Measurements from ENCODE around the gene ASIC1. TPM values are rescaled to one million over a fixed set of nuclear protein-coding genes. Genes with fewer than 3 reads are reported as not detected.

Gene ASIC1
- polyA plus RNA-seq, 3 donors: not detected

DNA sequence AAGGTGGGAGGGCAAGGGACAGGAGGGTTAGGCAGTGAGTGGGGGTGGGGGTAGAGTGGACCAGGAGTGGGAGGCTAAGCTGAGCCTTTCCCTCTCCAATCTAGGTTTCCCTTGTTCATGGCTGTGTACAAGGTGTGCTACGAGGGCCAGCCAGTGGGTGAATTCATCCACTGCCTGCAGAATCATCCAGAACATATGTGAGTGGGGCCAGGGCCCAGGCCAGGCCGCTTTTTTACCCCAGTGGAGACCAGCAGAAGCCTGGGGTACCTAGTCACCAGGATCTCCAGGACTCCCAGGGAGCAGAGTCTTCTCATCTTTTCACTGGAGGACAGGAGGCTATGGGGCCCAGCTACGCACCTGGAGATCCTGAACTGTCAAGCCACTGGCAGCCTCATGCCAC, 51.9 kb downstream of the ASIC1 start:
- WGBS (ENCODE audit: insufficient coverage): 100% methylated on average over 1 of the region's 3 CpGs
- Mint-ChIP-seq H3K4me1 (peaks cover 22% of the 10 kb centered on the region), H3K27ac (no peak overlapping the region), H3K36me3 (peaks cover under 1 to 2% of the 10 kb centered on the region in 2 donors), H3K4me3 (no peak overlapping the region), H3K9me3 (no peaks in the 10 kb centered on the region), H3K27me3 (ENCODE audit: low read depth in 3 of 3) (peaks cover 2 to 7% (median 5%) of the 10 kb centered on the region in 3 donors)
- no peak for DNase-seq
- no peak overlapping the region for H3K9ac ChIP-seq (ENCODE audit: insufficient read depth, low read length, poor library complexity, severe bottlenecking)
- H3K36me3 ChIP-seq (replicated peaks in 1 of 2; ENCODE audit: control insufficient read depth in 1 of 2, insufficient read depth in 2 of 2, low read length in 2 of 2): no peaks in the 10 kb centered on the region
- H3K4me1 ChIP-seq (ENCODE audit: control insufficient read depth in 1 of 2, insufficient read depth in 2 of 2, low read length in 2 of 2): peaks cover 16 to 23% of the 10 kb centered on the region in 2 donors
- no peaks in the 10 kb centered on the region for H3K27me3 ChIP-seq (ENCODE audit: control insufficient read depth in 2 of 2, insufficient read depth in 2 of 2, low read length in 2 of 2)
- intact Hi-C loops (cut with micrococcal nuclease): no loop called here
- H3K79me2 ChIP-seq (ENCODE audit: insufficient read depth, low read length): peaks cover 18% of the 10 kb centered on the region
- H4K20me1 ChIP-seq (ENCODE audit: insufficient read depth, low read length): peaks cover 5% of the 10 kb centered on the region
- TF ChIP-seq, protein P1, sequence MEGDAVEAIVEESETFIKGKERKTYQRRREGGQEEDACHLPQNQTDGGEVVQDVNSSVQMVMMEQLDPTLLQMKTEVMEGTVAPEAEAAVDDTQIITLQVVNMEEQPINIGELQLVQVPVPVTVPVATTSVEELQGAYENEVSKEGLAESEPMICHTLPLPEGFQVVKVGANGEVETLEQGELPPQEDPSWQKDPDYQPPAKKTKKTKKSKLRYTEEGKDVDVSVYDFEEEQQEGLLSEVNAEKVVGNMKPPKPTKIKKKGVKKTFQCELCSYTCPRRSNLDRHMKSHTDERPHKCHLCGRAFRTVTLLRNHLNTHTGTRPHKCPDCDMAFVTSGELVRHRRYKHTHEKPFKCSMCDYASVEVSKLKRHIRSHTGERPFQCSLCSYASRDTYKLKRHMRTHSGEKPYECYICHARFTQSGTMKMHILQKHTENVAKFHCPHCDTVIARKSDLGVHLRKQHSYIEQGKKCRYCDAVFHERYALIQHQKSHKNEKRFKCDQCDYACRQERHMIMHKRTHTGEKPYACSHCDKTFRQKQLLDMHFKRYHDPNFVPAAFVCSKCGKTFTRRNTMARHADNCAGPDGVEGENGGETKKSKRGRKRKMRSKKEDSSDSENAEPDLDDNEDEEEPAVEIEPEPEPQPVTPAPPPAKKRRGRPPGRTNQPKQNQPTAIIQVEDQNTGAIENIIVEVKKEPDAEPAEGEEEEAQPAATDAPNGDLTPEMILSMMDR (IDR thresholded peaks at IDR 0.05): no peak
- H2AFZ ChIP-seq (ENCODE audit: insufficient read depth, low read depth, low read length, poor library complexity, severe bottlenecking): peak overlapping the region; percentile 75
- H3K9me3 ChIP-seq (replicated peaks in 1 of 2; ENCODE audit: control insufficient read depth in 1 of 2, insufficient read depth in 1 of 2, low read length in 2 of 2): no peaks in the 10 kb centered on the region
- no peak overlapping the region for H3K4me3 ChIP-seq (replicated peaks in 1 of 3; ENCODE audit: low read depth in 2 of 3, low read length in 3 of 3)
- H3K27ac ChIP-seq (ENCODE audit: low read depth in 1 of 2, low read length in 2 of 2): no peak overlapping the region
- no peak overlapping the region for H3K4me2 ChIP-seq (replicated peaks; ENCODE audit: extremely low read depth, low read length, poor library complexity, severe bottlenecking)

DNA sequence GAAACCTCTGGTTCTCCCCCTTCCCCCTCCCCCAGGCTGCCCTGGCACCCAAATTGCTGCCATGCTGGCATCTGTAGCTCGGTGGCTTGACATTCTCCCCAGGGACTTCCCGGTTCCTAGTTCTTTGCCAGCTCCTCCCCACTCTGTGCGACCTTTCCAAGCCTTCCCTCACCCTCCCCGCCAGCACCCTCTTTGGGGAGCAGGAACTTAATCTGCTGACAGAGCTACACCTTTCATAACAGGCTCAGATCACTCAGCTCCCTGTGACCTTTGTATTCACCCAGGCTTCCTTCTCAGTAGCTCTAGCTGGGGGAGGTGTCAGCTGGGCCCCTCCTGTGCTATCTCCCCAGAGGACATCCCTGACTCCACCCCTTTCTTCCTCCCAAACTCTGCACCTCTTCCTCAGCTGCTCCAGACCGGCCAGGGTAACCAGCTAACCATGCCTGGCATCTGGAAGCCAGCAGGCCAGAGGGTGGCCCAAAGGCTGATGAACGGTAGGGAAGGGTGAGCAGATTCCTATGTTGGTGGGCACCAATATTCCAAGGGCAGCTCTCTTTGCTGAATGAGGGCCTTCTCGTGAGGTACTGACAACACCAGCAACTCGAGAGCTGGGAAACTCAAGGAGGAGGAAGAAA, 52.8 kb downstream of the ASIC1 start:
- H4K20me1 ChIP-seq (ENCODE audit: insufficient read depth, low read length): peaks cover 12% of the 10 kb centered on the region
- Mint-ChIP-seq H3K36me3 (peaks cover 4 to 10% of the 10 kb centered on the region in 2 donors), H3K27me3 (ENCODE audit: low read depth in 3 of 3) (peaks cover 2 to 7% (median 5%) of the 10 kb centered on the region in 3 donors), H3K27ac (peak overlapping the region in 3 of 7 donors; percentile 21 to 53 (median 44)), H3K4me3 (peak overlapping the region in 1 of 2 donors; percentile 56), H3K9me3 (no peaks in the 10 kb centered on the region), H3K4me1 (peaks cover 24% of the 10 kb centered on the region)
- DNase-seq: no peak
- H3K27me3 ChIP-seq (ENCODE audit: control insufficient read depth in 2 of 2, insufficient read depth in 2 of 2, low read length in 2 of 2): no peaks in the 10 kb centered on the region
- 97% methylated on average over 4 of the region's 8 CpGs for WGBS (ENCODE audit: insufficient coverage)
- H3K27ac ChIP-seq (ENCODE audit: low read depth in 1 of 2, low read length in 2 of 2): no peak overlapping the region
- TF ChIP-seq, protein P1 (IDR thresholded peaks at IDR 0.05): no peak
- H3K4me1 ChIP-seq (ENCODE audit: control insufficient read depth in 1 of 2, insufficient read depth in 2 of 2, low read length in 2 of 2): peaks cover 16 to 23% of the 10 kb centered on the region in 2 donors
- H3K9me3 ChIP-seq (replicated peaks in 1 of 2; ENCODE audit: control insufficient read depth in 1 of 2, insufficient read depth in 1 of 2, low read length in 2 of 2): no peaks in the 10 kb centered on the region
- H3K9ac ChIP-seq (ENCODE audit: insufficient read depth, low read length, poor library complexity, severe bottlenecking): no peak overlapping the region
- H2AFZ ChIP-seq (ENCODE audit: insufficient read depth, low read depth, low read length, poor library complexity, severe bottlenecking): peak overlapping the region; percentile 75
- peaks cover 27% of the 10 kb centered on the region for H3K79me2 ChIP-seq (ENCODE audit: insufficient read depth, low read length)
- H3K36me3 ChIP-seq (replicated peaks in 1 of 2; ENCODE audit: control insufficient read depth in 1 of 2, insufficient read depth in 2 of 2, low read length in 2 of 2): no peaks in the 10 kb centered on the region
- H3K4me2 ChIP-seq (replicated peaks; ENCODE audit: extremely low read depth, low read length, poor library complexity, severe bottlenecking): no peak overlapping the region
- intact Hi-C loops (cut with micrococcal nuclease): loop anchor here in 1 of 2 donors (5.0 kb wide), 1 partner anchor 57 kb away; the partner anchor contains the start of gene CERS5
- H3K4me3 ChIP-seq (replicated peaks in 1 of 3; ENCODE audit: low read depth in 2 of 3, low read length in 3 of 3): no peak overlapping the region

All from CD14-positive monocyte (primary cell).